IMR-90 (cell line): Measurements from ENCODE around the gene RGR. TPM values are rescaled to one million over a fixed set of nuclear protein-coding genes. Genes with fewer than 3 reads are reported as not detected.

Source experiments
- ATAC-seq: fragments of 200-7000 bp; cut with Tn5 transposase; 2 replicates; pipeline ENCODE4 v1.9.1; 2020; ENCODE audit warnings: low read depth, mild to moderate bottlenecking, moderate library complexity
- BruUV-seq: library from RNA; stranded (reverse); fragments of 400-500 nt; replicated peaks from 2 replicates; lab custom pipeline; 2021; lab: Mats Ljungman, UMichigan
- CTCF ChIA-PET: fragments of 300-600 bp; formaldehyde crosslinking; extraction: SDS; loops from one replicate; lab custom pipeline; 2021; ENCODE audit warnings: antibody characterized with exemption; lab: Yijun Ruan, JAX
- POLR2A ChIA-PET: fragments of 300-600 bp; sonication (Branson Sonifier 250); formaldehyde crosslinking; loops from one replicate; lab custom pipeline; 2022; ENCODE audit warnings: antibody characterized with exemption; ENCODE audit not compliant: unreplicated experiment; lab: Charles Lee
- DNase-seq: peaks from one replicate; pipeline ENCODE4 v3.0.0; 2013
- H2AFZ ChIP-seq: replicated peaks from 2 replicates; pipeline ENCODE3; 2013; ENCODE audit warnings: low read length, mild to moderate bottlenecking; ENCODE audit not compliant: poor library complexity
- H2AK5ac ChIP-seq: 2 replicates; pipeline ENCODE4 v1.6.1; 2013; ENCODE audit warnings: low read depth, low read length, inconsistent platforms
- H2AK9ac ChIP-seq: replicated peaks from 2 replicates; pipeline ENCODE3; 2013; ENCODE audit warnings: mild to moderate bottlenecking, low read depth, low read length, moderate library complexity; ENCODE audit not compliant: poor library complexity
- H2BK120ac ChIP-seq: 2 replicates; pipeline ENCODE4 v1.6.1; 2013; ENCODE audit warnings: low read depth, low read length, inconsistent platforms
- H2BK15ac ChIP-seq: 3 replicates; pipeline ENCODE4 v1.6.1; 2013; ENCODE audit warnings: low read depth, low read length, inconsistent platforms
- H2BK20ac ChIP-seq: 2 replicates; pipeline ENCODE4 v1.6.1; 2013; ENCODE audit warnings: low read depth, mild to moderate bottlenecking, inconsistent platforms, low read length, moderate library complexity
- H2BK5ac ChIP-seq: 2 replicates; pipeline ENCODE4 v1.6.1; 2013; ENCODE audit warnings: mild to moderate bottlenecking, low read depth, low read length, inconsistent platforms; ENCODE audit not compliant: poor library complexity, severe bottlenecking
- H3K14ac ChIP-seq: replicated peaks from 2 replicates; pipeline ENCODE4 v1.6.1; 2013; ENCODE audit warnings: low read depth, low read length, inconsistent platforms
- H3K18ac ChIP-seq: 2 replicates; pipeline ENCODE4 v1.6.1; 2013; ENCODE audit warnings: low read depth, low read length, control low read depth
- H3K23ac ChIP-seq: 2 replicates; pipeline ENCODE4 v1.6.1; 2013; ENCODE audit warnings: low read depth, low read length, inconsistent platforms
- H3K27ac ChIP-seq: 2 replicates; pipeline ENCODE4 v1.5.1; 2013; ENCODE audit warnings: mild to moderate bottlenecking, control low read depth, low read length; ENCODE audit not compliant: insufficient read depth
- H3K27me3 ChIP-seq: 2 replicates; pipeline ENCODE4 v1.6.1; 2013; ENCODE audit warnings: low read length; ENCODE audit not compliant: control insufficient read depth, insufficient read depth
- H3K36me3 ChIP-seq: 2 replicates; pipeline ENCODE4 v1.6.1; 2013; ENCODE audit warnings: low read length, mixed read lengths; ENCODE audit not compliant: control insufficient read depth, insufficient read depth
- H3K4ac ChIP-seq: 2 replicates; pipeline ENCODE4 v1.6.1; 2013; ENCODE audit warnings: low read depth, low read length, inconsistent platforms
- H3K4me1 ChIP-seq: 2 replicates; pipeline ENCODE4 v1.6.1; 2013; ENCODE audit warnings: low read length, mixed read lengths; ENCODE audit not compliant: control insufficient read depth, insufficient read depth
- H3K4me2 ChIP-seq: 2 replicates; pipeline ENCODE4 v1.6.1; 2013; ENCODE audit warnings: low read depth, mild to moderate bottlenecking, control low read depth, low read length, moderate library complexity
- H3K4me3 ChIP-seq: 2 replicates; pipeline ENCODE4 v1.5.1; 2013; ENCODE audit warnings: low read depth, mild to moderate bottlenecking, control low read depth, low read length, moderate library complexity; ENCODE audit not compliant: insufficient read depth
- H3K56ac ChIP-seq: 2 replicates; pipeline ENCODE4 v1.6.1; 2013; ENCODE audit warnings: low read length, inconsistent platforms; ENCODE audit not compliant: insufficient read depth; ENCODE audit errors: extremely low read depth
- H3K79me1 ChIP-seq, 2 experiments: 2 replicates each; pipeline ENCODE4 v1.6.1; 2013; ENCODE audit warnings: low read length in 2 of 2, inconsistent platforms in 1 of 2, low read depth in 1 of 2
- H3K9ac ChIP-seq: 2 replicates; pipeline ENCODE4 v1.6.1; 2013; ENCODE audit warnings: low read depth, low read length, control low read depth
- H3K9me1 ChIP-seq: 2 replicates; pipeline ENCODE4 v1.6.1; 2013; ENCODE audit warnings: low read length, inconsistent platforms; ENCODE audit not compliant: insufficient read depth
- H3K9me3 ChIP-seq: 2 replicates; pipeline ENCODE4 v1.6.1; 2013; ENCODE audit warnings: low read length; ENCODE audit not compliant: control insufficient read depth, insufficient read depth
- H4K20me1 ChIP-seq: 2 replicates; pipeline ENCODE4 v1.6.1; 2013; ENCODE audit warnings: low read length, inconsistent platforms; ENCODE audit not compliant: insufficient read depth
- H4K5ac ChIP-seq: 2 replicates; pipeline ENCODE4 v1.6.1; 2013; ENCODE audit warnings: mild to moderate bottlenecking, low read depth, low read length, control low read depth
- H4K8ac ChIP-seq, 2 experiments: 2 replicates each; pipeline ENCODE4 v1.6.1; 2013; ENCODE audit warnings: low read depth in 2 of 2, low read length in 2 of 2, control low read depth in 1 of 2, inconsistent platforms in 1 of 2
- H4K91ac ChIP-seq: 2 replicates; pipeline ENCODE4 v1.6.1; 2013; ENCODE audit warnings: low read depth, low read length, inconsistent platforms; ENCODE audit not compliant: insufficient read depth
- BHLHE40 ChIP-seq: fragments of 150-350 bp; IDR thresholded peaks from 2 replicates; pipeline ENCODE4 v1.6.1; 2016; ENCODE audit warnings: mild to moderate bottlenecking, low read depth, low read length
- CEBPB ChIP-seq: IDR thresholded peaks from 2 replicates; pipeline ENCODE4 v1.6.1; 2012; ENCODE audit warnings: low read depth, low read length, improper control_type of control experiment
- CHD1 ChIP-seq: IDR thresholded peaks from 2 replicates; pipeline ENCODE4 v1.6.1; 2012; ENCODE audit warnings: low read depth, low read length, improper control_type of control experiment
- FOS ChIP-seq: fragments of 150-350 bp; IDR thresholded peaks from 2 replicates; pipeline ENCODE4 v1.6.1; 2016; ENCODE audit warnings: low read depth, low read length
- MAFK ChIP-seq: IDR thresholded peaks from 2 replicates; pipeline ENCODE4 v1.6.1; 2012; ENCODE audit warnings: low read depth, low read length, improper control_type of control experiment
- MAZ ChIP-seq: IDR thresholded peaks from 2 replicates; pipeline ENCODE4 v1.6.1; 2012; ENCODE audit warnings: low read depth, mild to moderate bottlenecking, low read length, improper control_type of control experiment, moderate library complexity, borderline replicate concordance
- MXI1 ChIP-seq: IDR thresholded peaks from 2 replicates; pipeline ENCODE4 v1.6.1; 2012; ENCODE audit warnings: low read depth, mild to moderate bottlenecking, low read length, moderate library complexity, borderline replicate concordance
- NFE2L2 ChIP-seq: fragments of 150-350 bp; IDR thresholded peaks from 2 replicates; pipeline ENCODE4 v1.6.1; 2016; ENCODE audit warnings: low read depth, mild to moderate bottlenecking, low read length
- POLR2A ChIP-seq: IDR thresholded peaks from 2 replicates; pipeline ENCODE4 v1.6.1; 2012; ENCODE audit warnings: mild to moderate bottlenecking, low read depth, low read length
- RAD21 ChIP-seq: IDR thresholded peaks from 2 replicates; pipeline ENCODE4 v1.6.1; 2012; ENCODE audit warnings: low read length, improper control_type of control experiment
- RCOR1 ChIP-seq: IDR thresholded peaks from 2 replicates; pipeline ENCODE4 v1.6.1; 2012; ENCODE audit warnings: mild to moderate bottlenecking, low read length, improper control_type of control experiment; ENCODE audit not compliant: insufficient replicate concordance
- RFX5 ChIP-seq: IDR thresholded peaks from 2 replicates; pipeline ENCODE4 v1.8.0; 2012; ENCODE audit warnings: low read depth, mild to moderate bottlenecking, low read length, moderate library complexity
- SMC3 ChIP-seq: fragments of 150-350 bp; IDR thresholded peaks from 2 replicates; pipeline ENCODE4 v1.6.1; 2016; ENCODE audit warnings: low read depth, mild to moderate bottlenecking, antibody characterized with exemption, low read length, moderate library complexity
- WGBS, 2 experiments: methylation state at CpG; one replicate each; pipeline versions ENCODE4 v1.1.5 to v1.1.7; 2013; ENCODE audit warnings: missing lambda C conversion rate in 2 of 2; ENCODE audit not compliant: insufficient read length in 1 of 2; ENCODE audit errors: extremely low coverage in 2 of 2; 5-methylcytosine and 5-hydroxymethylcytosine counted together
- dilution Hi-C: fragments of 300-500 bp; cut with HindIII; formaldehyde crosslinking; loops from one replicate; pipeline ENCODE4 v1.14.3; 2018; ENCODE audit warnings: low sequenced_read_pairs; ENCODE audit not compliant: unreplicated experiment
- in situ Hi-C: fragments of 300-500 bp; cut with MboI; formaldehyde crosslinking; loops from 3 replicates; pipeline ENCODE4 v1.14.3; 2019; ENCODE audit warnings: low sequenced_read_pairs, inconsistent platforms, mixed read lengths
- intact Hi-C: fragments of 100-400 bp; cut with micrococcal nuclease; formaldehyde crosslinking; loops from 2 replicates; pipeline ENCODE4 v1.10.0; 2022
- polyA plus RNA-seq, 3 experiments: library from polyadenylated mRNA; depleted of rRNA; stranded (reverse); fragments of >200 nt; gene quantifications; 2 replicates each; pipeline ENCODE4 v1.2.3, GENCODE V29; 2012; ENCODE audit warnings: low replicate concordance in 1 of 3
- total RNA-seq: library from RNA; depleted of rRNA; stranded (reverse); fragments of >200 nt; gene quantifications from 2 replicates; pipeline ENCODE4 v1.2.3, GENCODE V29; 2012
- TF ChIP-seq, protein P1 (sequence below): conservative IDR thresholded peaks from 2 replicates; pipeline ENCODE4 v1.5.1; 2012; ENCODE audit warnings: mild to moderate bottlenecking, low read depth, low read length, improper control_type of control experiment
- TF ChIP-seq, protein P2 (sequence below): fragments of 150-350 bp; IDR thresholded peaks from 2 replicates; pipeline ENCODE4 v1.6.1; 2016; ENCODE audit warnings: low read depth, mild to moderate bottlenecking, low read length, moderate library complexity, borderline replicate concordance
- TF ChIP-seq, protein P3 (sequence below): fragments of 150-350 bp; IDR thresholded peaks from 2 replicates; pipeline ENCODE4 v1.6.1; 2017; ENCODE audit warnings: mild to moderate bottlenecking, antibody characterized with exemption, low read length, low read depth

Gene RGR
- total and polyA plus RNA-seq, 2 of the 4 experiments (the other 2 are of a cell fraction), result not detected

DNA sequence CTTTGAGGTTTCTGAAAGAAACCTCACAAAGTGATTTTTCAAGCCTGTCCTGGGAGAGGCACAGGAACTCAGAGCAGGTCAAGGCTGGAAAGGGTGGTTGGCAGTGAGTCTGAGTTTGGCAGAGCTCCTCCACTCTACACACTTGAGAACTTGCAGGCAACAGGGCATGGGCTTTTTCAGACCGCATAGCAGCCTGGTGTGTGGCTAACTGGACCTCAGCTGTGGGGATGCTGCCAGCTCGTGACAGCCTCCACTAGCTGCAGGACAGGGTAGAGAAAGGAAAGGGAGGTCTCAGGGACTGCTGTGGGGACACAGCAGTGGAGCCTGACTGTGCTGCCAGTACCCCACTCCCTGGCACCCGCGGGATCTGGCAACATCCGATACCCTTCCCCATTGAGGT is 47.9 kb upstream of the RGR start:
- intact Hi-C loops, result no loop called here
- H3K9me3 ChIP-seq, result no peaks in the 10 kb centered on the region
- H2BK120ac ChIP-seq, result no peak overlapping the region
- no peak overlapping the region for H3K27ac ChIP-seq
- no peaks in the 10 kb centered on the region for H3K36me3 ChIP-seq
- no peak overlapping the region for H3K4ac ChIP-seq
- peaks cover 2% of the 10 kb centered on the region; the same call in 1 of the 2 replicates for H3K4me1 ChIP-seq
- ChIA-PET POLR2A (no interaction called here), CTCF (interaction anchor here (0.6 kb wide), 1 partner anchor 443 kb away, joined by 3 read pairs; no protein-coding TSS in a partner anchor)
- no TSS peak for BruUV-seq
- no peak overlapping the region for H3K9ac ChIP-seq
- in situ Hi-C loops, result no loop called here
- DNase-seq (no peak), ATAC-seq (no peak)
- WGBS, 2 experiments, result no CpG with 5 or more reads among the region's 5 CpGs
- peaks cover 49% of the 10 kb centered on the region for H3K27me3 ChIP-seq
- TF ChIP-seq BHLHE40, result no peak
- TF ChIP-seq SMC3, result no peak
- TF ChIP-seq FOS, result no peak
- TF ChIP-seq RFX5, result no peak
- TF ChIP-seq MAZ, result no peak
- no peak for TF ChIP-seq CEBPB
- no peak for TF ChIP-seq MXI1
- TF ChIP-seq, protein P1, sequence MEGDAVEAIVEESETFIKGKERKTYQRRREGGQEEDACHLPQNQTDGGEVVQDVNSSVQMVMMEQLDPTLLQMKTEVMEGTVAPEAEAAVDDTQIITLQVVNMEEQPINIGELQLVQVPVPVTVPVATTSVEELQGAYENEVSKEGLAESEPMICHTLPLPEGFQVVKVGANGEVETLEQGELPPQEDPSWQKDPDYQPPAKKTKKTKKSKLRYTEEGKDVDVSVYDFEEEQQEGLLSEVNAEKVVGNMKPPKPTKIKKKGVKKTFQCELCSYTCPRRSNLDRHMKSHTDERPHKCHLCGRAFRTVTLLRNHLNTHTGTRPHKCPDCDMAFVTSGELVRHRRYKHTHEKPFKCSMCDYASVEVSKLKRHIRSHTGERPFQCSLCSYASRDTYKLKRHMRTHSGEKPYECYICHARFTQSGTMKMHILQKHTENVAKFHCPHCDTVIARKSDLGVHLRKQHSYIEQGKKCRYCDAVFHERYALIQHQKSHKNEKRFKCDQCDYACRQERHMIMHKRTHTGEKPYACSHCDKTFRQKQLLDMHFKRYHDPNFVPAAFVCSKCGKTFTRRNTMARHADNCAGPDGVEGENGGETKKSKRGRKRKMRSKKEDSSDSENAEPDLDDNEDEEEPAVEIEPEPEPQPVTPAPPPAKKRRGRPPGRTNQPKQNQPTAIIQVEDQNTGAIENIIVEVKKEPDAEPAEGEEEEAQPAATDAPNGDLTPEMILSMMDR, result no peak
- no peak for TF ChIP-seq RAD21
- TF ChIP-seq RCOR1, result no peak
- no peak for TF ChIP-seq POLR2A
- TF ChIP-seq, protein P2, sequence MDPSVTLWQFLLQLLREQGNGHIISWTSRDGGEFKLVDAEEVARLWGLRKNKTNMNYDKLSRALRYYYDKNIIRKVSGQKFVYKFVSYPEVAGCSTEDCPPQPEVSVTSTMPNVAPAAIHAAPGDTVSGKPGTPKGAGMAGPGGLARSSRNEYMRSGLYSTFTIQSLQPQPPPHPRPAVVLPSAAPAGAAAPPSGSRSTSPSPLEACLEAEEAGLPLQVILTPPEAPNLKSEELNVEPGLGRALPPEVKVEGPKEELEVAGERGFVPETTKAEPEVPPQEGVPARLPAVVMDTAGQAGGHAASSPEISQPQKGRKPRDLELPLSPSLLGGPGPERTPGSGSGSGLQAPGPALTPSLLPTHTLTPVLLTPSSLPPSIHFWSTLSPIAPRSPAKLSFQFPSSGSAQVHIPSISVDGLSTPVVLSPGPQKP, result no peak
- TF ChIP-seq MAFK, result no peak
- TF ChIP-seq, protein P3, sequence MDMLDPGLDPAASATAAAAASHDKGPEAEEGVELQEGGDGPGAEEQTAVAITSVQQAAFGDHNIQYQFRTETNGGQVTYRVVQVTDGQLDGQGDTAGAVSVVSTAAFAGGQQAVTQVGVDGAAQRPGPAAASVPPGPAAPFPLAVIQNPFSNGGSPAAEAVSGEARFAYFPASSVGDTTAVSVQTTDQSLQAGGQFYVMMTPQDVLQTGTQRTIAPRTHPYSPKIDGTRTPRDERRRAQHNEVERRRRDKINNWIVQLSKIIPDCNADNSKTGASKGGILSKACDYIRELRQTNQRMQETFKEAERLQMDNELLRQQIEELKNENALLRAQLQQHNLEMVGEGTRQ, result no peak
- TF ChIP-seq CHD1, result no peak
- no peak for TF ChIP-seq NFE2L2
- no peak overlapping the region for H2BK15ac ChIP-seq
- H3K23ac ChIP-seq, result no peak overlapping the region
- dilution Hi-C loops, result no loop called here
- H3K14ac ChIP-seq, result no peak overlapping the region
- H4K20me1 ChIP-seq, result no peaks in the 10 kb centered on the region
- H3K18ac ChIP-seq, result no peak overlapping the region
- no peak overlapping the region for H2BK20ac ChIP-seq
- H4K8ac ChIP-seq, result no peak overlapping the region
- H4K5ac ChIP-seq, result no peak overlapping the region
- no peak overlapping the region for H3K4me3 ChIP-seq
- H3K9me1 ChIP-seq, result no peaks in the 10 kb centered on the region
- no peak overlapping the region for H2AFZ ChIP-seq
- no peak overlapping the region for H3K56ac ChIP-seq
- H3K4me2 ChIP-seq, result no peak overlapping the region
- H2AK9ac ChIP-seq, result no peak overlapping the region
- no peak overlapping the region for H2AK5ac ChIP-seq
- H4K91ac ChIP-seq, result no peak overlapping the region
- H2BK5ac ChIP-seq, result no peak overlapping the region
- H3K79me1 ChIP-seq, result no peaks in the 10 kb centered on the region
